ENCODE measurements around the gene RAVER2.

DNA sequence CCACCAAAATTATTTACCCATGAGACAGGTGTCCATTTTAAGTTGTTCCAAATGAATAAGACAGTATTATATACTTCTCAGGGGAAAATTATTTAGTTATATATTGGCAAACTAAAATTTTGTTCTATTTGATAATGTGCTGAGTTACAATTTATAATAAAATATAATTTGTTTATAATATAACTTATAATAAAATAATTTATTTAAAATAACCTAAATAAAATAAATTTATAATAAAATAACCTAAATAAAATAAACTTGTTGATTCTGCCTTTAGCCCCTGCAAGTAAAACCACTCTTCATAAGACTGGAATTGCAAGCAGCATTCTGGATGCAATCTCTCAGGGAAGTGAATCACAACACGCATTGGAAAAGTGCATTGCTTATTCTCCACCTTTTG is 69.6 kb downstream of the RAVER2 start:
- TF ChIP-seq, protein P1, sequence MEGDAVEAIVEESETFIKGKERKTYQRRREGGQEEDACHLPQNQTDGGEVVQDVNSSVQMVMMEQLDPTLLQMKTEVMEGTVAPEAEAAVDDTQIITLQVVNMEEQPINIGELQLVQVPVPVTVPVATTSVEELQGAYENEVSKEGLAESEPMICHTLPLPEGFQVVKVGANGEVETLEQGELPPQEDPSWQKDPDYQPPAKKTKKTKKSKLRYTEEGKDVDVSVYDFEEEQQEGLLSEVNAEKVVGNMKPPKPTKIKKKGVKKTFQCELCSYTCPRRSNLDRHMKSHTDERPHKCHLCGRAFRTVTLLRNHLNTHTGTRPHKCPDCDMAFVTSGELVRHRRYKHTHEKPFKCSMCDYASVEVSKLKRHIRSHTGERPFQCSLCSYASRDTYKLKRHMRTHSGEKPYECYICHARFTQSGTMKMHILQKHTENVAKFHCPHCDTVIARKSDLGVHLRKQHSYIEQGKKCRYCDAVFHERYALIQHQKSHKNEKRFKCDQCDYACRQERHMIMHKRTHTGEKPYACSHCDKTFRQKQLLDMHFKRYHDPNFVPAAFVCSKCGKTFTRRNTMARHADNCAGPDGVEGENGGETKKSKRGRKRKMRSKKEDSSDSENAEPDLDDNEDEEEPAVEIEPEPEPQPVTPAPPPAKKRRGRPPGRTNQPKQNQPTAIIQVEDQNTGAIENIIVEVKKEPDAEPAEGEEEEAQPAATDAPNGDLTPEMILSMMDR (IDR thresholded peaks at IDR 0.05), result no peak
- no peak for TF ChIP-seq EZH2 (IDR thresholded peaks at IDR 0.05; ENCODE audit: borderline replicate concordance, insufficient read depth, low read depth, low read length, poor library complexity, severe bottlenecking)
